ENCODE data around the gene GMDS. TPM values are rescaled to one million over a fixed set of nuclear protein-coding genes. Genes with fewer than 3 reads are reported as not detected.
A peak's percentile ranks its signal among the peaks of the same experiment; 100 is the strongest.

The GMDS gene
- total RNA-seq, 1 donor from 2014 or later = 17.9 TPM

GRCh38 chr6:1686117-1687098 is 559.0 kb downstream of the GMDS start:
- TF ChIP-seq CTCF (conservative IDR thresholded peaks at IDR 0.05; ENCODE audit: low read depth, low read length) = peak; percentile 39
- no peak overlapping the region for H3K4me3 ChIP-seq (ENCODE audit: low read depth, low read length)

GRCh38 chr6:1679688-1680068 is 565.7 kb downstream of the GMDS start:
- DNase-seq (ENCODE audit: low read depth) = no peak
- H3K4me3 ChIP-seq (ENCODE audit: low read depth, low read length) = no peak overlapping the region
- TF ChIP-seq CTCF (conservative IDR thresholded peaks at IDR 0.05; ENCODE audit: low read depth, low read length) = no peak

More at GRCh38 chr6:1686117-1687098, 559.0 kb downstream of the GMDS start:
- DNase-seq (ENCODE audit: low read depth) = peak; percentile 27

- TF ChIP-seq CTCF (conservative IDR thresholded peaks at IDR 0.05; ENCODE audit: low read depth, low read length) = no peak
- no peak for DNase-seq (ENCODE audit: low read depth)
- H3K4me3 ChIP-seq (ENCODE audit: low read depth, low read length) = no peak overlapping the region
Measured at GRCh38 chr6:1679031-1679687, 566.2 kb downstream of the GMDS start.

- TF ChIP-seq CTCF (conservative IDR thresholded peaks at IDR 0.05; ENCODE audit: low read depth, low read length) = no peak
- DNase-seq (ENCODE audit: low read depth) = no peak
- no peak overlapping the region for H3K4me3 ChIP-seq (ENCODE audit: low read depth, low read length)
Measured at GRCh38 chr6:1678201-1678600, 567.2 kb downstream of the GMDS start.

GRCh38 chr6:1672379-1672778 is 573.0 kb downstream of the GMDS start:
- DNase-seq (ENCODE audit: low read depth) = no peak
- no peak for TF ChIP-seq CTCF (conservative IDR thresholded peaks at IDR 0.05; ENCODE audit: low read depth, low read length)
- H3K4me3 ChIP-seq (ENCODE audit: low read depth, low read length) = no peak overlapping the region

- TF ChIP-seq CTCF (conservative IDR thresholded peaks at IDR 0.05; ENCODE audit: low read depth, low read length) = no peak
- H3K4me3 ChIP-seq (ENCODE audit: low read depth, low read length) = no peak overlapping the region
- DNase-seq (ENCODE audit: low read depth) = no peak
Measured at GRCh38 chr6:1670711-1671462, 574.5 kb downstream of the GMDS start.
